HG02943 (cell line): ENCODE measurements around the gene DTX3L.
A peak's percentile ranks its signal among the peaks of the same experiment; 100 is the strongest.
"Not testable (repeated sequence)": the region's sequence is repeated elsewhere in the genome, so short reads cannot be mapped to it uniquely, and the experiment has no call there.

Experiments
- ATAC-seq: cut with Tn5 transposase; IDR thresholded peaks from one replicate; pipeline ENCODE4 v1.9.1; 2021; ENCODE audit warnings: mild to moderate bottlenecking, low read depth, moderate library complexity; ENCODE audit not compliant: unreplicated experiment

DTX3L gene

DNA sequence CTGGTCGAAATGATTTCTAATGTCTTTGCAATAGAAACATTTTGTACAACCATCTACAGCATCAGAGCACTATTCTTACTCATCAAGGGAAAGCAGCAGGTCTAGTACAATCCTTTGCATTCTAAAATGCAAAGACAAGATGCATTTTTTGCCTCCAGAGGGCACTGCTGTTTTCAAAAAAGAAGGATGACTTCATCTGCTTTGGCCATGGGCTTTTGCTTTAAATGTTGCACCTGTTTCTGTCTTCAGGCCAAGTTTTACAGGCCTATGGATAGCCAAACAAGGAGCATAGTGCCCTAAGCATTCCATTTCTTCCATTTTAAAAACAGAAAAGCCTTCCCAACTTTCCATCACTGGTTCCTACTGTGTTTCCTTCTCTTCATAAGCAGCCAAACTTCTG is 3.5 kb upstream of the DTX3L start:
- ATAC-seq: no peak

DNA sequence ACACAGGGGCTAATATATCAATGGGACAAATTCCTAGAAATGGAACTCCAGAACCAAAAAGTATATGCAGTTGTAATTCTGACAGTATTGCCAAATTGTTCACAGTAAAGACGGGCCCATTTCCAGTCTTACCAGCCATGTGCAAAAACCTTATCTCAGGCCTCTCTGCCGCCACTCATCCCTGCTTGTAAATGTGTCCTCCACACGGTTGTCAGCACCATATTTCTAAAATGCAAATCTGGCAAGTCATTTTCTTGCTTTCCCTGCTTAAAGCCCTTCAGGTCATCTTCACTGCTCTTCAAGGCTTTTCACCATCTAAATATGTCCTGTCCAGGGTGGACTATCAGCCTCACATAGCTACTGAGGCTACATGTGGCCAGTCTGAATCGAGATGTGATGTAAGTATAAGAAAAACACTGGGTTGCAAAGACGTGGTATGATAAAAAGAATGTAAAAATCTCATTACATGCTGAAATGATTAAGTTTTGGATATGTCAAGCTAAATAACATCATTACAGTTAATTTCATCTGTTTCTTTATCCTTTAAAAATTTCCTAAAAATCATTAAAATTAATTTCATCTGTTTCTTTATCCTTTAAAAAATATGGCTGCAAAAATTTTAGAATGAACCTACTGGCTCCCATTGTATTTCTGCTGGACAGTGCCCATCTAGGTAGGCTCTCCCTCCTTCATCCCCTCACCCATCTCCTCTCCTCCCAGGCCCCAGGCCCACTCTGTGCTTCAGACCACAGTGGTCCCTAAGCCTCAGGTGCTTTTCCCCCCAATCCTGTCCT is 1.0 kb upstream of the DTX3L start:
- no peak for ATAC-seq

DNA sequence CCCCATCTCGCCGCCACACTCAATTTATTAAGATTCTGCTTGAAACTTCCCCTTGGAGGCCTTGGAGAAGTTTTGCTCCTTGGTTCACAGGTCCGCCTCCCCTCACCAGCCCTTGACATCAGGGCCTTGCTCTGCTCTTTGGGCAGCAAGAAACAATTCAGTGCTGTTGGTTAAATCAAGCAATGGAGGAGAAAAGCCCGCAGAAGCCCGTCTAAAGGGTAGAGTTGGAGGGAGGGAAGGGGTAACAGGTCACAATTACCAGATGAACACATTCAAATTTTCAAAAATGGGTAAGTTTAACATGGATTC is 467 bp upstream of the DTX3L start:
- no peak for ATAC-seq

DNA sequence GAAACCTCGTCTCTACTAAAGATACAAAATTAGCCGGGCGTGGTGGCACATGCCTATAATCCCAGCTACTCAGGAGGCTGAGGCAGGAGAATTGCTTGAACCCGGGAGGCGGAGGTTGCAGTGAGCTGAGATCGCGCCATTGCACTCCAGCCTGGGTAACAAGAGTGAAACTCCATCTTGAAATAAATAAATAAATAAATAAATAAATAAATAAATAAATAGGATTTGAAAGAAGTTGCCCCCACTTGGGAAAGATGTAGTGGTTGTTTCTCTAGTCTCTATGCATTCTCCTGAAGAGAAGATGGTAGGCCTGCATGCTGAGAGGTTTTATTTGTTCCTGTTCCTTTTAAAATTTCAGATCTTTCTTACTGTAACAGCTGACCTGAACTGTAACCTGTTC is 4.0 kb downstream of the DTX3L start:
- ATAC-seq: not testable (repeated sequence)

DNA sequence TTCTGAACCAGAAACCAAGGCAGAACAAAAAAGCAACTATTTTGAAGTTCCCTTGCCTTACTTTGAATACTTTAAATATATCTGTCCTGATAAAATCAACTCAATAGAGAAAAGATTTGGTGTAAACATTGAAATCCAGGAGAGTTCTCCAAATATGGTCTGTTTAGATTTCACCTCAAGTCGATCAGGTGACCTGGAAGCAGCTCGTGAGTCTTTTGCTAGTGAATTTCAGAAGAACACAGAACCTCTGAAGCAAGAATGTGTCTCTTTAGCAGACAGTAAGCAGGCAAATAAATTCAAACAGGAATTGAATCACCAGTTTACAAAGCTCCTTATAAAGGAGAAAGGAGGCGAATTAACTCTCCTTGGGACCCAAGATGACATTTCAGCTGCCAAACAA is 4.6 kb downstream of the DTX3L start:
- ATAC-seq: no peak

DNA sequence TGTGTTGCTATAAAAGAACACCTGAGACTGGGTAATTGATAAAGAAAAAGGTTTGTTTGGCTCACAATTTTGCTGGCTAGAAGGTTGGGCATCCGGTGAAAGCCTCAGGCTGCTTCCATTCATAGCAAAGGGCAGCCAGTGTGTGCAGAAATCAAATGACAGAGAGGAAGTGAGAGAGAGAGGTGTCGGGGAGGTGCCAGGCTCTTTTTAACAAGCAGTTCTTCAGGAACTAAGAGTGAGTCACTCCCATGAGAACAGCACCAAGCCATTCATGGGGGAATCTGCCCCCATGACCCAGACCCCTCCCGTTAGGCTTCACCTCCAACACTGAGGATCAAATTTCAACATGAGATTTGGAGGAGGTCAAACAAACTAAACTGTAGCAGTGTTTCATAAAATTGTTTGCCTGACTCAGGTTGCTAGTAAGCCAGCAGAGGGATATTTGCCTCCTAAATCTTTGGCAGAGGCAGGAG is 8.8 kb downstream of the DTX3L start:
- ATAC-seq: no peak

DNA sequence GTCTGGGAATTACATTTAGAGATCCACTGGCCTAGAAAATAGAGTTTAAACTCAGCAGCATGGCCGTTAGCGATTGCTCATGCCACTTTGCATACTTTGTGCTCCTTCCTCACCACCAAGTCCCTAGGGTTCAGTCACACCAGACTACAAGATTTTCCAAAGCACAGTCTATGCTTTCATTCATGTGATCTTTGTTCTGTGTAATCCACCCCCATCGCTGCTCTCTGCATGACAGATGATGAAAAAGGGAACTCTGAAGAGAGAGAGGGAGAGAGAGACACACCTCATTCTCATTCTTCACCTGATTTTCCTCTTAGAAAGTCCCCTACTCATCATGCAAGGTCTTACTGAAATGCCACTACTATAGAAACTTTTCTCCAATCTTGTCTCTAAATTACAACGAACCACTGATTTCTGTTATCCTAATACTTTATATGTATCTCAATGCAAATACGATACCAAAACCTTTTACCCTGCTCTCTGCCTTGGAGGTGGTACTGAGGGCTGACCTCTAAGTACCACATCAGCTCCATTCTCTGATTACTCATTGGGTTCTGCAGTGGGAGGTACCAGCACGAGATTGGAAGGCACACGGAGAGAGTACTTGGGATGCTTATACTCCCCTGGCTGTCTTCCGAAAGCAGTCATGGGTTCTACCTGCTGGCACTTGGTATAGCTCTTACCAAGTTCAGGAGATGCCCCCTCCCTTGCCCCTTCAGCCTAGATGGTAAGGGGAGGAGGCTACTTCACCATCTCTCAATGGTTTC is 12.2 kb downstream of the DTX3L start:
- ATAC-seq: peak; percentile 85

DNA sequence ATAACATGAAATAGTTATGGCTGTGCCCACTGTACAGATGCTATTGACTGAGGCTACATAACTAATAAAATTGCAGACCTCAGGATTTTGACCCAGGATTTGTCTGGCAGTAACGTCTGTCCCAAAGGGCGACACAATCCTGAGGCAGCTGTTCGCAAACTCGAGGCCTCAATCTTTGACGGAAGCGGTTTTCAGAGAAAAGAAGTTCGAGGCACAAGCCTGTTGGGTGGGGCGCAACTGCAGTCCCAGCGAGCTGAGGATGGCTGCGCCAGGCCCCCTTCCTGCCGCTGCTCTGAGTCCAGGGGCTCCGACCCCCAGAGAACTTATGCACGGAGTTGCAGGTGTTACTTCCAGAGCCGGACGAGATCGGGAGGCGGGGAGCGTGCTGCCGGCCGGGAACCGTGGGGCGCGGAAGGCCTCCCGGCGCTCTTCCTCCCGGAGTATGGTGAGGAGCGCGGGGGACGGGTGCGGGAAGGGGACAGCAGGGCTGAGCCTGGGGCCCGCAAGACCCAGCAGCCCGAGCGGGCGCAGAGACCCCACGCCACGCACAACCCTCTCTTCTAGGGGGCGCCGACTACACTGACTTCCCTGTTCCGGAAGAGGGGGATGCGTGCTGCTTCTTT is 13.4 kb downstream of the DTX3L start, which contains the start of gene PARP15:
Gene PARP15 (plus strand): TSS at position 242 of the 623 bp plus-strand sequence. CDS start 18 bp downstream, at position 260.
- no peak for ATAC-seq

DNA sequence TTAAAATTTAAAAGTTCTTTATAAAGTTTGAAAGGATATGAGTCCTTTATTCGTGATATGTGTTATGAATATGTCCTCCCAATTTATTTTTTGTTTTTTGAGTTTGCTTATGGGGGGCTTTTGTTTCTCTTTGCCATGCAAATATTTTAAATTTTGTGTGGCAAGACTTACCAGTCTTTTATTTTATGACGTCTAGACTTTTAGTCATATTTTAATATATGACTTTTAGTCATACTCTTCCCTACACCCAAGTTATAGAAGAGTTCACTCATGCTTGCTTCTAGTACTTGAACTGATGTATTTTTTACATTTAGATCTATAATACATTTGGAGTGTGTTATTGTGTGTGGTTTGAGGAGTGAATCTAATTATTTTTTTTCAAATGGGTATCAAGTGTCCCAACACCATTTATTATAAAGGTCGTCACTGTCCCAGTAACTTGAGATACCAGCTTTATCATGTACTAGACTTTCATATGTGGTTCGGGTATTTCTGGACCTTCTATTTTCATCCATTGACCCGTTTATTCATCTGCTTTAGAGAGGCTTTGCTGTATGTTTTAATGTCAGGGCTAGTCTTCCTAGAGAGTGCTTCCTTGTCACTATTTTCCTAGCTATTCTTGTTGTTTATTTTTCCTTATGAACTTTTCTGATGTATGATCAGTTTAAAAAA is 14.1 kb downstream of the DTX3L start:
- no peak for ATAC-seq

DNA sequence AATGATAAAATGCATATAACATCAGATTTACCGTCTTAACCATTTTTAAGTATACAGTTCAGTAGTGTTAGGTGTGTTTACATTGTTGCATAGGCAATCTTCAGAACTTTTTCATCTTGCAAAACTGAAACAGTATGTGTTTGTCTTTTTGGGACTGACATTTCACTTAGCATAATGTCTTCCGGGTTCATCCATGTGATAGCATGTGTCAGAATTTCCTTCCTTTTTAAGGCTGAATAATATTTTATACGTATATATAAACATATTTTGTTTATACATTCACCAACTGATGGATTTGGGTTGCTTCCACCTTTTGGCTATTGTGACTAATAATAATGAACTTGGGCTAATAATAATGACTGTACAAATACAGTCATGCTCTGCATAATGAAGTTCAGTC is 16.3 kb downstream of the DTX3L start:
- ATAC-seq: no peak

DNA sequence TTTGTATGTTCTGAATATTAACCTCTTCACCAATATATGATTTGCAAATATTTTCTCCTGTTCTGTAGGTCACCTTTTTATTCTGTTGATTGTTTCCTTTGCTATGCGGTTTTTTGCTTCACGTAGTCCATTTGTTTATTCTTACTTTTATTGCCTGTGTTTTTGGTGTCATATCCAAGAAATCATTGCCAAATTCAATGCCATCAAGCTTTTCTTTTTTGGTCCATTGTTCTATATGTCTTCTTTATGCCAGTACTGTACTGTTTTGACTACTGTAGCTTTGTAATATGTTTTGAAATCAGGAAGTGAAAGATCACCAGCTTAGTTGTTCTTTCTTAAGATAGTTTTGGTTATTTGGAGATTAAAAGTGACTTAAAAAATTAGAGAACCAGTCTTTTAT is 17.5 kb downstream of the DTX3L start:
- ATAC-seq: no peak

DNA sequence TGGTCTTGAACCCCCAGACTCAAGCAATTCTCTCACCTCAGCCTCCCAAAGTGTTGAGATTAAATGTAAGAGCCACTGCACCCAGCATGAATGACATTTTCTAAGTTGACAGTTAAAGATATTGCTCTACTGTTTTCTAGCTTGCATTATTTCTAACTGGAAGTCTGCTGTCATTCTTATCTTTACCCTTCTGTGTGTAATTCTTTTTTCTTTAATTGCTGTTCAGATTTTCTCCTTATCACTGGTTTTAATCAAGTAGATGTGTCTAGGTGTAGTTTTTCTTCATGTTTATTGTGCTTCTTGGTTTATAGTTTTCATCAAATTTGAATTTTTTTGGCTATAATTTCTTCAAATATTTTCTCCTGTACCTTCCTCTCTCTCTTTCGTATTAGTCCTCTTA is 18.3 kb downstream of the DTX3L start:
- no peak for ATAC-seq

DNA sequence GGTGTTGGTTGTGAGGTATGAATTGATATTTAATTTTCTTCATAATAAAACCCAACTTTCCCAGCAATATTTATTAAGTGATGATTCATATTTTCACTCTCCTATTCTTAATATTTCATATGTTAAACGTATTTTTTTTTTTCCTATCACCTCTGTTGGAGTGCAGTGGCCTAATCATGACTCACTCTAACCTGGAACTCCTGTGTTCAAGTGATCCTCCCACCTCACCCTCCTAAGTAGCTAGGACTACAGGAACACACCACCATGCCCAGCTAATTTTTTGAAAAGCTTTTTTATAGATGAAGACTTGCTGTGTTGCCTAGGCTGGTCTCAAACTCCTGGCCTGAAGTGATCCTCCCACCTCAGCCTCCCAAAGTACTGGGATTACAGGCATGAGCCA is 22.0 kb downstream of the DTX3L start:
- ATAC-seq: no peak

DNA sequence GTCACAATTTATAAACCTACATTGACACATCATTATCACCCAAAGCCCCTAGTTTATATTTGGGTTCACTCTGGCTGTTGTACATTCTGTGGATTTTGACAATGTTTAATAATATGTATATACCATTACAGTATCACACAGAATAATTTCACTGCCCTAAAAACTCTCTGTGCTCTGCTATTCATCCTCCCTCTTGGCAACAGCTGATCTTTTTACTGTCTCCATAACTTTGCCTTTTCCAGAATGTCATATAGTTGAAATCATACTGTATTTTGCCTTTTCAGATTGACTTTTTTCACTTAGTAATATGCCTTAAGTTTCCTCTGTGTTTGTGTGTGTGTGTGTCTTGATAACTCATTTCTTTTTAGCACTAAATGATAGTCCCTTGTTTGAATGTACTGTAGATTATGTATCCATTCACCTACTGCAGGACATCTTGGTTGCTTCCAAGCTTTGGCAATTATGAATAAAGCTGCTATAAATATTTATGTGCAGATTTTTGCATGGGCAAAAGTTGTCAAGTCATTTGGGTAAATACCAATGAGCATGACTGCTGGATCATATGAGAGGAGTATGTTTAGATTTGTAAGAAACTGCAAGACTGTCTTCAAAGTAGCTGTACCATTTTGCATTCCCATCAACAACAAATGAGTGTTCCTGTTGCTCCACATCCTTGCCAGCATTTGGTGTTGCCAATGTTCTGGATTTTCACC is 22.8 kb downstream of the DTX3L start:
- ATAC-seq: no peak

DNA sequence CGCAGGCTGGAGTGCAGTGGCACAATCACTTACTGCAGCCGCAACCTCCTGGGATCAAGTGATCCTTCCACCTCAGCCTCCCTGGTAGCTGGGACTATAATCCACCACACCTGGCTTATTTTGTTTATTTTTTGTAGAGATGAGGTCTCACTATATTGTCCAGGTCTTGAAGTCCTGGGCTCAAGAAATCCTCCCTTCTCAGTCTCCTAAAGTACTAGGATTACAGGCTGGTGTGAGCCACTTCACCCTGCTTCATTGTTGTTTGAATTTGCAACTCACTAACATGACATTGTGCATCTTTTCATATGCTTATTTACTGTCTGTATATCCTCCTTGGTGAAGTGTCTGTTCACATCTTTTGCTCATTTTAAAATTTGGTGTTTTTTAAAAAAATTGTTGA is 23.4 kb downstream of the DTX3L start:
- ATAC-seq: no peak

DNA sequence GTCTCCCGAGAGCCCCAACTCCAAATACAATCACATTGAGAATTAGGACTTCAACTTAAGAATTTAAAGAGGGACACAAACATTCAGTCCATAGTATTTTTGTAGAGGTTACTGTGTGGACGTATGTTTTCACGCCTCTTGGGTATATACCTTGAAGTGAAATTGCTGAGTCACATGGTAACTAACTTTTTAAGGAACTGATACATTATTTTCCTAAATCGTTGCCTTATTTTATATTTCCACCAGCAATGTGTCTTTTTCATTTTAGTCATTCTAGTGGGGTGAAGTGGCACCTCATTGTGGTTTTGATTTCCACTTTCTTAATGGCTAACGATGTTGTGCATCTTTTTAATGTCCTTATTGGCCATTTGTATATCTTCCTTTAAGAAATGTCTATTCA is 25.2 kb downstream of the DTX3L start:
- no peak for ATAC-seq

DNA sequence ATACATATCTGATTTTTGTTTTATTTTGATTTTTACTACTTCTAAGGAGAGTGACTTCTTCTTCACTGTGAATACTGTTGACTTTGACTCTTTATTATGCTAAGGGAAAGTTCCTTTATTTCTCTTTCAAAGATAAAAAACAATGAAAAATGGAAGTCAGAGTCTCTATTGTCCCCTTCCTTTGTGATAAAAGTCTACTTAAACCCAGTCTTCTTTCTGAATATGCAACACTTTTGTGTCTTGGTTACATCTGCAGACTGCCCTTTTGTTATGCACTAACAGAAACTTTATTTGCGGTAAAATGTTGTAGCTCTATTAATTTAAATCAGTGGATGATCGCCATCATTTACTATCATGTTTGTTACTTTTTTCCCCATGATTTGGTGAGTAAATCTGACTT is 26.5 kb downstream of the DTX3L start:
- no peak for ATAC-seq

DNA sequence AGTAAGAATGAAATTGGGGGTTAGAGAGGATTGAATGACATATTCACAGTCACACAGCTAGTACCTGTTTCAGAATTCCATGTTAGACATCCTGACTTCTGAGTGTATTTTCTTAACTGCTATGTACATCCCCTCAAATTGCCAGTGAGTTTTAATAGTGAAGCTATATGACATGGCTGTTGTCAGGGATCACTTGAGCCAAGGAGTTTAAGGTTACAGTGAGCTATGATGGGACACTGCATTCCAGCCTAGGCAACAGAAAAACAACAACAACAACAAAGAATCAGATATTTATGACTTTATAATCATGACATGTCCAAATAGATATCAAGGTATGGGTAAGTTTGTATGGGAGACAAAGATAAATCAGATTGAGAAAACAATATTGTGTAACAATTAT is 29.9 kb downstream of the DTX3L start:
- ATAC-seq: no peak

DNA sequence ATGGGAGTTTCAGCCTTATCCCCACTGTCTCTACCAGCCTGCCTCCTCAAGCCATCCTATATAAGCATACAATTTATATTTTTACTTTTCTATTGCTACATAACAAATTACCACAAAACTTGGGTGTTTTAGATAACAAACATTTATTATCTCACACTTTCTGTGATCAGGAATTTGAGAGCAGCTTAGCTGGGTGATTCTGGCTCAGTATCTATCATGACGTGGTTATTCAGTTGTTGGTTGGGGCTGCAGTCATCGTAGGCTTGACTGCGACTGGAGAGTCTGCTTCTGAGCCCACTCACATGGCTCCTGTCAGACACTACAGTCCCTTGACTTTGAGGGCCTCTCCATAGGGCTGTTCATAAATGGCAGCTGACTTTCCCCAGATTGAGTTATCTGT is 34.0 kb downstream of the DTX3L start:
- no peak for ATAC-seq

DNA sequence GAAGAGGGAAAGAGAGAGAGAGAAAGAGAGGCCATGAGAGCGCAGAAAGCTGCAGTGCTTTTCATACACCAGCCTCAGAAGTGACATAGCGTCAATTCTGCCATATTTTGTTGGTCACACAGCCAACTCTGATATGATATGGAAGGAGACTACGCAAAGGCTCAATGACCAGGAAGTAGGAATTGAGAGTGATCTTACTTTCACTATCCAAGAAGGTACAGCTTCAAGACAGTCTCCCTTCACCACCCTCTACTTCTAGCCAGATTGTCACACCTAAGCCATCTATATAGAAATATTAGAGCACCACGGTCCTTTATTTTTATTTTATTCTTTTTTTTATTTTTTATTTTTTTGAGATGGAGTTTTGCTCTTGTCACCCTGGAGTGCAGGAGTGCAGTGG is 34.4 kb downstream of the DTX3L start:
- ATAC-seq: no peak
